Amniotic epithelial cell (primary cell): Measurements from ENCODE around the gene FOSL1.

Experiments
- DNase-seq: peaks from one replicate; pipeline ENCODE4 v3.0.0-alpha.2; 2010; ENCODE audit warnings: low read depth

The FOSL1 gene

GRCh38 chr11:65919573-65920371 is 19.6 kb upstream of the FOSL1 start:
- DNase-seq: no peak

GRCh38 chr11:65919141-65919572 is 19.0 kb upstream of the FOSL1 start, which contains the start of gene DRAP1:
TSS of gene DRAP1 (plus strand) at chr11:65919426. CDS start at chr11:65919502, 76 bp downstream.
- DNase-seq: peak; percentile 97

- no peak for DNase-seq
Measured at GRCh38 chr11:65918211-65919140, 18.3 kb upstream of the FOSL1 start, which contains the start of gene C11orf68. TSS of gene C11orf68 (minus strand) at chr11:65919062. CDS start at chr11:65919031, 31 bp downstream.

DNA sequence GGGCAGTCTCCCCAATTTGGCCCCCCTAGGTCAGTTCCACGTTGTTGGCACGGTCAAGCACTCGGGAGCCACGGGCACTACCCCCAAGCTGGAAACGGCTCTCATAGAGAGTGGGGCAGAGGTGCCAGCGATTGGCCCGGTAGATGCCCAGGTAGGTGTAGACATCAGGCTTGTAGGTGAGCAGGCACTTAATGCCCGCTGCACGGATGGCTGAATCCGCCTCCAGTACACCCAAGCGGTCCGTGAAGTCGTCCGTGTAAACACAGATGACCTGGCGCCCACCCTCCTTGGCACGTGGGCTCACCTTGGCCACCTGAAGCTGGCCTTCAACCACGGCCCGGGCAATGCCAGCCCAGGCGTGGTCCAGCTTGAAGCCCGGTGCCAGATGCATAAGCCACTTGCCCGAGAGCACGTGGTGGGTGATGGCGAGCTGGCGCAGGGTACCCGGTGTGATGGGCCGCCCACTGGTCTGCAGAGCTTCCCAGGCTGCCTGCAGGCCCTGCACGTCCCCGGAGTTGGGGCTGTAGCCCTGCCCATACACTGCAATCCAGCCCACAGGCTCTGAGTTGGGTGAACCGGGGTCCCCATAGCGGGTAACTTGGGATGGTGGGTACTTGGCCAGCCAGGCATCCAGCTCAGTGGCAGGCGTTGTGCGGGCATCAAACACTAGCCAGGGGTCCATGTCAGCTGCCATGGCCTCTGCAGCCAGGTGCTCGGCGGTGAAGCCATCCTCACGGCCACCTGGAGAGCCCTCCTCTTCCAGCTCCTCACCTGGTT is 17.4 kb upstream of the FOSL1 start:
- no peak for DNase-seq

DNA sequence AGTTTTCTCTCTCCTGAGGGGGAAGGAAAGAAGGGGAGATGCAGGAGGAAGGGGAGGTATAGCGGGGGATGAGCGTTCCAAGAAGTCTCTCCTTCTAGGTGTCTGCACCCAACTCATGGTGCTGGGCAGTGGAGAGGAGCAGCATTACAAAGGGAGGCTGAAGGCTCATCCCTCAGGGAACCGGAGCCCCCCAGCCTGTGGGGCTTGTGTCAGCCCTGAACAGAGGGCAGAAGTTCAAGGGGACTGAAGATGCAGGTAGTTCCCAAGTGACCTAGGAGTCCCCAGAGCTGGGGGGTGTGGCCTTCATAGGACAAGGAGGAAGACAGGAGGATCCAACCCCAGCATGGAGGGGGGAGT is 16.9 kb upstream of the FOSL1 start:
- no peak for DNase-seq

DNA sequence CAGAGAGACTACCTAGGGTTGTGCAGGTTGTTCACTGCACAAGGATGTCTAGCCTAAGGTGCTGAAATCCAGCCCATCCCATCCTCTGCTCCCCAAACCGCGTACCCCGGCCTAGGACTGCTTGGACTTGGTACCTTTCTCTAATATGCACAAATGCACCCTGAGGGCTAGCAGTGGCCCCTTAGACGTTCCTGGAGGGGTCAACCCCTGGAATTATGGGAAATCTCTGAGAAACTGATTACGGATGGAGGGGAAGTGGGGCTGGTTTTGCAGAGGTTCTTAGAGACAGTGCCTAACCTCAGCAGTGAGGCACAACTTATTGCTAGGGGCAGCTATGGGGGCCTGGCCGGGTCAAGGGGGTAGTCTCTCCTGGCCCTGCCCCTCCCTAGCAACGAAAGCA is 16.2 kb upstream of the FOSL1 start:
- no peak for DNase-seq

DNA sequence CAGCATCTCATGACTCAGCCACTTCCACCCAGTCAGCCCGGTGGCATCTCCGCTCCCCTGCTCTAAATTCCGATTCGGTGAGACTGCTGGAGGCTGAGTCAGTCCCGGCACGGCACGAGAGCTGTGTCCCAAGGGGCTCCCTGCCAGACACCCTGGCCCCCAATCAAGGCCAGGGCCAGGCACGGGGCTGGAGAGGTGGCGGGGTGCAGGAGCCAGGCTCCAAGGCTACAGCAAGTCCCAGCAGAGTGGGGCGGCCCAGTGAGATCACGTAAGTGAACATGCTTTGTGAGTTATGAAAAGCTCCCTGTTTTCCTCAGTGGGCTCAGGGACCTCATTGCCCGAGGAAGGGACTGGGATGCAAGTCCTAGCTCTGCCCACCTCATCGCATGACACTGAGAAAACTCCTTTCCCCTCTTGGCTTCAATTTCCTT is 15.6 kb upstream of the FOSL1 start:
- peak; percentile 96 for DNase-seq

DNA sequence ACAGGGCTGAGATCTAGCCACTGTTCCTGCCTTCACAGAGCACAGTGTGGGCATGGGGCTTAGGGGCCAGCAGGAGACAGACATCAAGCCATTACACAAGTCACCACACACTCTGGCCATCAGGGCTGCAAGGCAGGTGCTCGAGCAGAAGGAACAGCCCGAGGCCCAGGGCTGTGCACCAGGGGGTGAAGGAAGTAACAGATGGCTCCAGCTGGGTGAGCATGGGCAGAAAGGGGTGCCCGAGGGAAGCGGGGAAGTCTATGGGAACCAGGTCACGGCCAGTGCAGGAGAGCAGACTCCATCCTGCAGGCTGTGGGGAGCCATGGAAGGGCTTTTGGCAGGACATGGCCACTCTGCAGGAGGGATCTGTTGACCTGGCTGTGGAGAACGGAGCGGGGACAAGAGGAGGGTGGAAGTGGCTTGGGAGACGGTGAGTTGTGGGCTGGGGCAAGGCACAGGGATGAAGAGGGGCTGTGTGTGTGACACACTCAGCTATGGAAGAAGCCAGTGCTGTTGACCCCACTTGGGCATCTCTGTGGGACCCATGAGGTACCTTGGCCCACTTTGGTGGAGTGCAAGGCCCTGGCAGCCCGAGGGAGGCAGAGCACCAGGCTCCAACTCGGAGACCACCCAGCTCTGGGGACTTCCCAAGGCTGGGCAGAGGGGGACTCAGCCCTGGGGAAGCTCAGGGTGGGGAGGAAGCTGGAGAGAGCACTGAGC is 15.1 kb upstream of the FOSL1 start:
- no peak for DNase-seq

GRCh38 chr11:65912845-65913244 is 12.7 kb upstream of the FOSL1 start:
- DNase-seq: peak; percentile 39

DNA sequence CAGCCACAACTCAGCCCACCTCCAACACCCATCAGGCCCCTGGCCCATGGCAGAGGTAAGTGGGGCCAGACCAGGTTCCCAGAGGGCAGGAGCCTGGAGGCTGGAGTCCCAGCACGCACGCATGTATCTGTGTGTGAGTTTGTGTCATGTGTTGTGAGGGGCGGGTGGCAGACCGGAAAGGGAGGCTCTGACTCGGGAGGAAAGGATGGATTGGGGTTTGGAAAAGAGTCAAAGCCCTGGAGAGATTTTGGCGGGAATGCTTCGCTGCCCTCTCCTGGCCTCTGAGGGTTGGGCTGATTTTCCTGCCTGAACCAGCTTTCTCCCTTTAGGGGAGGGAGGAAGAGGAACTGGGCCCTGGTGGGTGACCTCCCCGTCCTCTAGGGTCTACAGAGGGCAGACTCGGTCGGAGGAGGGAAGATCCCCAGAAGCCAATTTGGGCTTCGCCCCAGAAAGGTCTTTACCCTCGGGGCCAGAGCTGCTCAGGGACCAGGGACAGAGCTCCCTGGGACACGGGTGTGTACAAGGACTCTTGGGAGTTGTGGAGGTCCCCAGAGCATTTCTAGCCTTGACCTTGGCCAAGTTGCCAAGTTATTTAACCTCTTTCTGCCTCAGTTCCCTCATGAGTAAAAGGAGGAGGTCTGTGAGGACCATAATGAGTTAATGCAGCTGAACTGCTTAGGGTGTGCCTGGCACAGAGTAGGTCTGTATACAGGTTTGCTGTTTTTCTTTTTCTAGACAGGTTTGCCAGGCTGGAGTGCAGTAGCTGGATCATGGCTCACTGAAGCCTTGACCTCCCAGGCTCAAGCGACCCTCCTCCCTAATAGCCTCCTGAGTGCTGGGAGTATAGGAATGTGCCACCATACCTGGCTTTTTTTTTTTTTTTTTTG is 11.7 kb upstream of the FOSL1 start:
- DNase-seq: peak; percentile 59

- DNase-seq: no peak
Measured at GRCh38 chr11:65907878-65908277, 7.7 kb upstream of the FOSL1 start.

GRCh38 chr11:65906602-65907001 is 6.4 kb upstream of the FOSL1 start:
- no peak for DNase-seq

DNA sequence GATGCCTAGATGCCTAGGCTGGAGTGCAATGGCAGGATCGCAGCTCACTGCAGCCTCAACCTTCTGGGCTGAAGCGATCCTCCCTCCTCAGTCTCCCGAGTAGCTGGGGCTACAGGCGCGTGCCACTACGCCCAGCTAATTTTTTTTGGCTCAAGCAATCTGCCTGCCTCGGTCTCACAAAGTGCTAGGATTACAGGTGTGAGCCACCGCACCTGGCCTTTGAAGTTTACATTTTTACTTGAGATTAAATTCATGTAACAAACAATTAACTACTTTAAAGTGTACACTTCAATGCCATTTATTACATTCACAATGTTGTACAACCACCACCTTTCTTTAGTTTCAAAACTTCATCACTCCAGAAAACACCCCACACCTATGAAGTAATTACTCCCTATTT is 3.5 kb upstream of the FOSL1 start:
- no peak for DNase-seq

DNA sequence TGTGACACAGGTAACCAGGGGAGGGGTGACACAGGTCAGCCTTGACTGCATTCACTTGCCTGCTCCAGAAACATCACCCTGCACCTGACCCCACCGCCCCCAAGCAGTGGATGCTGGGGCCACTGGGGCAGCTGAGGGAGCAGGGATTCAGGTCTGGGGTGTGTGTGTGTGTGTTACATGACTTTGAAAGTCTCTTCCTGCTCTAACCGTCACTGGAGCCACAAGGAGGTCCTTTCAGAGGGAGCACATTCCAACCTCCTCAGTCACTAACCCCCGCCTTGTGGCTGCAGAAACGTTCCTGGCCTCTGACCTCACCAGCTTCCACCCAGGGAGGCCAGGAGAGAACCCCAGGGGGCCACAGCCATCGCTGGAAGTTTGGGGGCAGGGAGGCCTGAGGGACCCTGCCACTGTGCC is 2.9 kb upstream of the FOSL1 start:
- peak; percentile 72 for DNase-seq

DNA sequence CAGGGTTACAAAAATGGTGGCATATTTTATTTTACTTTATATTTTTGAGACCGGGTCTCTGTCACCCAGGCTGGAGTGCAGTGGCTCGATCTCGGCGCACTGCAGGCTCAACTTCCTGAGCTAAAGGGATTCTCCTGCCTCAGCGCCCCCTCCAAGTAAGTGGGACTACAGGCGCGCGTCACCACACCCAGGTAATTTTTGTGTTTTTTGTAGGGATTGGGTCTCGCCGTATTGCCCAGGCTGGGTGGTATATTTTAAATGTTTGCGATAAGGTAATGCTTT is 652 bp upstream of the FOSL1 start:
- no peak for DNase-seq

- peak; percentile 59 for DNase-seq
Measured at GRCh38 chr11:65899356-65900124, 648 bp downstream of the FOSL1 start.

- peak; percentile 31 for DNase-seq
Measured at GRCh38 chr11:65898656-65899355, 1.4 kb downstream of the FOSL1 start.

DNA sequence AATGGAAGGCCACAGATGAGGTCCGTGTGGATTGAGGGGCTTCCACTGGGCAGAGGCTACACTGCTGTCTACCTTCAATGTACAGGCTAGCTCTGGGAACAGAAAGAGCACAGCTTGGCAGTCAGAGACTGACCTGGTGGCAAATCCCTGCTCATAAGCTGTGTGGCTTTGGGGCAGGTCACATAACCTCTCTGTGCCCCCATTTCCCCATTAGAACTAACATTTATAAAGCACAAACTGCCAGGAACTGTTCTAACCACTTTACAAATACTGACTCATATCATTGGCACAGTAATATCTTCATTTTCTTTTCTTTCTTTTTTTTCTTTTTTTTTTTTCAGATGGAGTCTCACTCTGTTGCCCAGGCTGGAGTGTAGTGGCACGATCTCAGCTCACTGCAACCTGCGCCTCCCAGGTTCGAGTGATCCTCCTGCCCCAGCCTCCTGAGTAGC is 3.1 kb downstream of the FOSL1 start:
- no peak for DNase-seq
